Renal cortical epithelial cell (primary cell): ENCODE results near the gene LBP. TPM values are rescaled to one million over a fixed set of nuclear protein-coding genes. Genes with fewer than 3 reads are reported as not detected.
"Not testable (repeated sequence)": the region's sequence is repeated elsewhere in the genome, so short reads cannot be mapped to it uniquely, and the experiment has no call there.

Experiments
- DNase-seq: peaks from one replicate; pipeline ENCODE4 v3.0.0-alpha.2; 2011; ENCODE audit warnings: low read depth
- total RNA-seq: library from RNA; depleted of rRNA; stranded (reverse); fragments of >200 nt; gene quantifications from 2 replicates; pipeline ENCODE4 v1.2.3, GENCODE V29; 2014

The LBP gene
- total RNA-seq = 0.35 and 12.6 TPM in 2 replicates

- DNase-seq = no peak
These were observed at the start of gene LBP for GRCh38 chr20:38346247-38346651. LBP (plus strand) TSS chr20:38346482; CDS start chr20:38346517, 35 bp downstream.

GRCh38 chr20:38297916-38298674 lies 48.2 kb upstream of the LBP start:
- DNase-seq = no peak

GRCh38 chr20:38298768-38299288 lies 47.5 kb upstream of the LBP start:
- DNase-seq = no peak

GRCh38 chr20:38299963-38300362 lies 46.3 kb upstream of the LBP start:
- no peak for DNase-seq

GRCh38 chr20:38300438-38300837 lies 45.8 kb upstream of the LBP start:
- no peak for DNase-seq

- no peak for DNase-seq
These were observed 45.0 kb upstream of the LBP start for GRCh38 chr20:38301309-38301708.

- no peak for DNase-seq
These were observed 43.5 kb upstream of the LBP start for GRCh38 chr20:38302786-38303185.

GRCh38 chr20:38303908-38304379 lies 42.3 kb upstream of the LBP start, which contains the start of gene BPI:
BPI (plus strand) TSS chr20:38304156; CDS start chr20:38304224, 68 bp downstream.
- DNase-seq = no peak

- DNase-seq = no peak
These were observed 41.3 kb upstream of the LBP start for GRCh38 chr20:38304845-38305447.

- no peak for DNase-seq
These were observed 40.7 kb upstream of the LBP start for GRCh38 chr20:38305541-38305940.

GRCh38 chr20:38306379-38306778 lies 39.9 kb upstream of the LBP start:
- DNase-seq = no peak

GRCh38 chr20:38307371-38308046 lies 38.8 kb upstream of the LBP start:
- no peak for DNase-seq

- no peak for DNase-seq
These were observed 38.2 kb upstream of the LBP start for GRCh38 chr20:38308047-38308438.

GRCh38 chr20:38308447-38308846 lies 37.8 kb upstream of the LBP start:
- DNase-seq = no peak

- peak; percentile 88 for DNase-seq
These were observed 35.2 kb upstream of the LBP start for GRCh38 chr20:38311091-38311490.

- no peak for DNase-seq
These were observed 34.8 kb upstream of the LBP start for GRCh38 chr20:38311491-38311890.

GRCh38 chr20:38313676-38314075 lies 32.6 kb upstream of the LBP start:
- no peak for DNase-seq

- not testable (repeated sequence) for DNase-seq
These were observed 31.9 kb upstream of the LBP start for GRCh38 chr20:38314350-38314749.

GRCh38 chr20:38315290-38315966 lies 30.9 kb upstream of the LBP start:
- no peak for DNase-seq

GRCh38 chr20:38316341-38316740 lies 29.9 kb upstream of the LBP start:
- DNase-seq = no peak

- no peak for DNase-seq
These were observed 28.9 kb upstream of the LBP start for GRCh38 chr20:38317422-38317821.

GRCh38 chr20:38320221-38320620 lies 26.1 kb upstream of the LBP start:
- peak; percentile 20 for DNase-seq
